ENCODE results near the gene MAS1L.

Gene MAS1L

GRCh38 chr6:29522227-29522626, 34.5 kb upstream of the MAS1L start:
- no peak for DNase-seq (ENCODE audit: low read depth)
- no peak for TF ChIP-seq CTCF (conservative IDR thresholded peaks at IDR 0.05; ENCODE audit: control insufficient read depth, insufficient read depth, low read depth, low read length)
- H3K4me3 ChIP-seq (ENCODE audit: control insufficient read depth, low read depth, low read length) = no peak overlapping the region

GRCh38 chr6:29521006-29521680, 33.4 kb upstream of the MAS1L start:
- DNase-seq (ENCODE audit: low read depth) = no peak
- H3K4me3 ChIP-seq (ENCODE audit: control insufficient read depth, low read depth, low read length) = no peak overlapping the region
- no peak for TF ChIP-seq CTCF (conservative IDR thresholded peaks at IDR 0.05; ENCODE audit: control insufficient read depth, insufficient read depth, low read depth, low read length)

- H3K4me3 ChIP-seq (ENCODE audit: control insufficient read depth, low read depth, low read length) = no peak overlapping the region
- no peak for TF ChIP-seq CTCF (conservative IDR thresholded peaks at IDR 0.05; ENCODE audit: control insufficient read depth, insufficient read depth, low read depth, low read length)
- DNase-seq (ENCODE audit: low read depth) = no peak
Observed at GRCh38 chr6:29520232-29520631, 32.5 kb upstream of the MAS1L start.

DNA sequence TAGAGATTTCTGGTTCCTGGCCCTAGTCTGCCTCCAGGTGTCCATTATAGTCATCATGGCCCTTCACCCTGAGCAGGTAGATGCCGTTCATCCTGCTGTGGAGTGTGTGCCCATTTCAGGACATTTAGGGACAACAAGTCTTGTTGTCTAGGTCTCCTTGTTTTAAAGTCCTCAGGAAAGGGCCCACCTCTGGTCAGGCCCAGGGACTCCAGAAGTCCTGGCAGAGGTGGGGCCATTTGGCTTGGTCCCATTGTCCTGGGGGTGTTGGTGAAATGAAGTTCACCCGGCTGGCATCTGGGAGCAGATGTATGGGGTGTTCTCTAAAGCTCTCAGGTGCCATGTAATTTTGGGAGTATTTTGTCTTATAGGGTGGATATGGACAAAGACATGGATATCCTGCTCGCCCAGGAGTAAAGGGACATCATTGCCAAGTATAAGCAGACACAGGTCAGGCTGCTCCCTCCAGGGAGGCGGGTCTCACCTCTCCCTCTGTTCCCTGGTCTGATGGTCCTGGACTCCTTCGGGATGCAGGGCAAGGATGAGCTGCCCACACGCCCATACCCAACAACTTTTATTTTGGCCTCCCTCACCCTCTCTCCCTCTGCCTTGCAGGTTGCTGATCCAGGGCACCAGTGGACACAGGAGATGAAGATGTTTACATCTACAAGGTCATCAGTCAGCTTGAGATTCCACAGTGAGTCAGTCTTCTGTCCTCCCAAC, 31.7 kb upstream of the MAS1L start:
- TF ChIP-seq CTCF (conservative IDR thresholded peaks at IDR 0.05; ENCODE audit: control insufficient read depth, insufficient read depth, low read depth, low read length) = no peak
- no peak for DNase-seq (ENCODE audit: low read depth)
- H3K4me3 ChIP-seq (ENCODE audit: control insufficient read depth, low read depth, low read length) = no peak overlapping the region

DNA sequence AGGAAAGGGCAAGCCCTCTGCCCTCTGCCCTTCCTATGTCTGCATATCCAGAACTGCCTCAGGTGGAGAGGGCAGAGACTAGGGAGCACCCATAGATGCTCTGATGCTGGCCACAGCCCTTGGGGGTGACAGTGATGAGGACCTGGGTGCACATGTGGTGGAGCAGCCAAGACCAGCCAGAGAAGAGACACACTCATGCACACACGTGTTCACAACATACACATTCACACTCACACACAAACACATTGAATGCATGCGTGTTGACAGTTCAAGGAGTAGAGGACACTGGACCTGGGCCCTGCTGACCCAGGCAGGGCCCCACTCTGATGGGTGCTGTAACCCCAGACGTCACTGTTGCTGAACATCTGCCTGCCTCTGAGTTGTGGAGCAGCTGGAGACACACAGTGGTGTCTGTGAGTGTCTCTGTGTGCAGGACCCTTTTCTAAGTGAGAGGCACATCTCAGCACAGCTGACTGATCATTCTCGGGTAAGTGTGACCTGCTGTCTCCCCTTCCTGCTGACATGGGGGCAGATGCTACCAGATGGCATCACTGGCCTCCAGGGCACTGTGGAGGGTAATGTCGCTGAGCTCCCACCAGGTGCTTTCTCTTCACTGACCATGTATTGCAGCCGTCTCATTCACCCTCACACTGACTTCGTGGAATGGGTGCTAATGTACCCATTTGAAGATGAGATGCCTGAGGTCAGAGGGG, 30.1 kb upstream of the MAS1L start:
- no peak overlapping the region for H3K4me3 ChIP-seq (ENCODE audit: control insufficient read depth, low read depth, low read length)
- no peak for DNase-seq (ENCODE audit: low read depth)
- TF ChIP-seq CTCF (conservative IDR thresholded peaks at IDR 0.05; ENCODE audit: control insufficient read depth, insufficient read depth, low read depth, low read length) = no peak

GRCh38 chr6:29517245-29517644, 29.5 kb upstream of the MAS1L start:
- no peak for TF ChIP-seq CTCF (conservative IDR thresholded peaks at IDR 0.05; ENCODE audit: control insufficient read depth, insufficient read depth, low read depth, low read length)
- DNase-seq (ENCODE audit: low read depth) = no peak
- H3K4me3 ChIP-seq (ENCODE audit: control insufficient read depth, low read depth, low read length) = no peak overlapping the region
